Upper lobe of left lung (tissue), 4 donors: ENCODE measurements around the gene CD79A.

Experiments used
- POLR2A ChIP-seq, 4 donors: fragments of 450-650 bp; IDR thresholded peaks; one replicate each; pipeline ENCODE4 v1.5.1; 2016 to 2017; ENCODE audit warnings: antibody characterized with exemption in 4 of 4, mild to moderate bottlenecking in 2 of 4
- POLR2AphosphoS5 ChIP-seq, 2 donors: sonication (generic); formaldehyde crosslinking; IDR thresholded peaks; one replicate each; pipeline ENCODE4 v1.5.1; 2017; ENCODE audit warnings: antibody characterized with exemption in 2 of 2
- TF ChIP-seq, protein P1 (sequence below), 6 experiments: fragments of 450-650 bp in 4 of 6; fragments of 200-600 bp in 2 of 6; sonication (generic) in 2 of 6; IDR thresholded peaks; one replicate each; pipeline ENCODE4 v1.5.1; 2016 to 2019; ENCODE audit warnings: antibody characterized with exemption in 6 of 6

GRCh38 chr19:41849067-41849466 lies 28.0 kb upstream of the CD79A start:
- TF ChIP-seq, protein P1, sequence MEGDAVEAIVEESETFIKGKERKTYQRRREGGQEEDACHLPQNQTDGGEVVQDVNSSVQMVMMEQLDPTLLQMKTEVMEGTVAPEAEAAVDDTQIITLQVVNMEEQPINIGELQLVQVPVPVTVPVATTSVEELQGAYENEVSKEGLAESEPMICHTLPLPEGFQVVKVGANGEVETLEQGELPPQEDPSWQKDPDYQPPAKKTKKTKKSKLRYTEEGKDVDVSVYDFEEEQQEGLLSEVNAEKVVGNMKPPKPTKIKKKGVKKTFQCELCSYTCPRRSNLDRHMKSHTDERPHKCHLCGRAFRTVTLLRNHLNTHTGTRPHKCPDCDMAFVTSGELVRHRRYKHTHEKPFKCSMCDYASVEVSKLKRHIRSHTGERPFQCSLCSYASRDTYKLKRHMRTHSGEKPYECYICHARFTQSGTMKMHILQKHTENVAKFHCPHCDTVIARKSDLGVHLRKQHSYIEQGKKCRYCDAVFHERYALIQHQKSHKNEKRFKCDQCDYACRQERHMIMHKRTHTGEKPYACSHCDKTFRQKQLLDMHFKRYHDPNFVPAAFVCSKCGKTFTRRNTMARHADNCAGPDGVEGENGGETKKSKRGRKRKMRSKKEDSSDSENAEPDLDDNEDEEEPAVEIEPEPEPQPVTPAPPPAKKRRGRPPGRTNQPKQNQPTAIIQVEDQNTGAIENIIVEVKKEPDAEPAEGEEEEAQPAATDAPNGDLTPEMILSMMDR (IDR thresholded peaks at IDR 0.05) = no peak
- TF ChIP-seq POLR2AphosphoS5 (IDR thresholded peaks at IDR 0.05) (no peak), POLR2A (IDR thresholded peaks at IDR 0.05) (no peak)
